ENCODE data around the gene ABHD16B.

ABHD16B gene

GRCh38 chr20:63881451-63882226, 20.3 kb downstream of the ABHD16B start:
- no peak for DNase-seq

GRCh38 chr20:63882257-63883200, 21.2 kb downstream of the ABHD16B start:
- no peak for DNase-seq

- DNase-seq, result no peak
These were observed 21.9 kb downstream of the ABHD16B start for GRCh38 chr20:63883201-63883593.

GRCh38 chr20:63884506-63885263, 23.4 kb downstream of the ABHD16B start:
- no peak for DNase-seq

- DNase-seq, result no peak
These were observed 24.2 kb downstream of the ABHD16B start for GRCh38 chr20:63885264-63886053.

GRCh38 chr20:63886054-63886419, 24.7 kb downstream of the ABHD16B start:
- DNase-seq, result no peak

GRCh38 chr20:63886921-63887320, 25.6 kb downstream of the ABHD16B start:
- DNase-seq, result no peak

- DNase-seq, result no peak
These were observed 28.2 kb downstream of the ABHD16B start for GRCh38 chr20:63889241-63890200.

- no peak for DNase-seq
These were observed 28.9 kb downstream of the ABHD16B start for GRCh38 chr20:63890201-63890576.

GRCh38 chr20:63890616-63891015, 29.3 kb downstream of the ABHD16B start:
- DNase-seq, result no peak

GRCh38 chr20:63891061-63892002, 30.0 kb downstream of the ABHD16B start:
- DNase-seq, result no peak

- no peak for DNase-seq
These were observed 31.1 kb downstream of the ABHD16B start for GRCh38 chr20:63892402-63892801.

GRCh38 chr20:63893999-63894357, 32.7 kb downstream of the ABHD16B start:
- DNase-seq, result no peak

GRCh38 chr20:63894358-63895201, 33.3 kb downstream of the ABHD16B start, which contains the start of gene DNAJC5:
Gene DNAJC5 (plus strand): TSS chr20:63895126. CDS start chr20:63928346, 33,220 bp downstream.
- DNase-seq, result peak; percentile 85

- DNase-seq, result no peak
These were observed 34.1 kb downstream of the ABHD16B start for GRCh38 chr20:63895202-63895951.

- no peak for DNase-seq
These were observed 34.6 kb downstream of the ABHD16B start for GRCh38 chr20:63895952-63896263.

- no peak for DNase-seq
These were observed 35.2 kb downstream of the ABHD16B start for GRCh38 chr20:63896264-63897105.
